ENCODE measurements around the gene DHRS2.

GRCh38 chr14:23650506-23650905 is 14.3 kb downstream of the DHRS2 start:
- TF ChIP-seq CTCF (IDR thresholded peaks at IDR 0.05; ENCODE audit: borderline replicate concordance, extremely low read depth, low read length, poor library complexity, severe bottlenecking) (no peak), EZH2 (IDR thresholded peaks at IDR 0.05; ENCODE audit: borderline replicate concordance, low read depth, low read length, severe bottlenecking) (no peak)

All from DND-41 (cell line).